NK-92 (cell line): Measurements from ENCODE around the gene TBC1D9.

Experiments
- DNase-seq: peaks from one replicate; lab custom pipeline; 2025; ENCODE audit not compliant: unreplicated experiment; lab: John Stamatoyannopoulos, UW

TBC1D9 gene

DNA sequence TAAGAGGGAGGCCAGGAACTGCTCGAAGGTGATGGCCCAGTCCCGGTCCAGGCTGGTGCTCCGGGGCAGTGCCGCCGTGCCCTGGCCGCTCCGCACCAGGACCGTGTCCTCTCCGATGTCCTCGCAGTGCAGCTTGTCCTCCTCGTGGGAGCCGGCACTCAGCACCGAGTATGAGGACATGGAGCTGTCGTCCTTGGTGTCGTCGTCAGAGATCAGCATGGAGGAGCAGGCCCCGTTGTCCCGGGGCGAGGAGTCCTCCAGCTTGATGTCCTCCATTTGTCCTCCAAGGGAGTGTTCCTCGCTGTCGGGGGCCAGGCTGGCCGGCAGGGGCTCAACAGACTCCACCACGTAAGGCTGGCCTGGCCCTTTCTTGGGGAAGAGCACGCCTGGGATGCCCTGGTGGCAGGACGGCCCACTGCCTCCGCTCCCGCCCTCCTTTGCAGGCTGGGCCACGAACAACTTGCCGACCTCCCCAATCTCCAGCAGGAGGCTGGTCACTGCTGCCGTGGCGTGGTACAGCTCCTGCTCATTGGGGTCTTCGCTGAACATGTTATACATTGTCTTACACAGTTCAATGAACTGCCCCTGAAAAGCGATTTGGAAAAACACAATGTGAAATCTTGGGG is 133.7 kb downstream of the TBC1D9 start:
- DNase-seq = no peak

DNA sequence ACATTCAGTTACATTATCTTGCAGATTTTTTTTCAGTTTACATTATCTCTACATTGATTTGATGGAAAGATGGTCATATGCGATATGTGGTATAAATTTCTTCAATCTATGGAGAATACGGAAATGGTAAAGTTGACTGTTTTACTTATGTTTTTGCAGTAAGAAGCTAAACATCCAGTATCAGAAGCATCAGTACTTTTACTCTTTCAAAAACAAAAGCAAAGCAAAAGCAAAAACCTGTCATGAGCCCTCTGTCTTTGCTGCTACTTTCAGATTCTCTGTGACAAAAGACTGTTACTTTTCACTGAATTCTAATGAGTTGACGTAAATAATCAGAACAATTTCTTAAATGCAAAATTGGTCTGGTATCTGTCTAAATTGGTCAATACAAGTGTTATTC is 135.0 kb downstream of the TBC1D9 start:
- DNase-seq = no peak

DNA sequence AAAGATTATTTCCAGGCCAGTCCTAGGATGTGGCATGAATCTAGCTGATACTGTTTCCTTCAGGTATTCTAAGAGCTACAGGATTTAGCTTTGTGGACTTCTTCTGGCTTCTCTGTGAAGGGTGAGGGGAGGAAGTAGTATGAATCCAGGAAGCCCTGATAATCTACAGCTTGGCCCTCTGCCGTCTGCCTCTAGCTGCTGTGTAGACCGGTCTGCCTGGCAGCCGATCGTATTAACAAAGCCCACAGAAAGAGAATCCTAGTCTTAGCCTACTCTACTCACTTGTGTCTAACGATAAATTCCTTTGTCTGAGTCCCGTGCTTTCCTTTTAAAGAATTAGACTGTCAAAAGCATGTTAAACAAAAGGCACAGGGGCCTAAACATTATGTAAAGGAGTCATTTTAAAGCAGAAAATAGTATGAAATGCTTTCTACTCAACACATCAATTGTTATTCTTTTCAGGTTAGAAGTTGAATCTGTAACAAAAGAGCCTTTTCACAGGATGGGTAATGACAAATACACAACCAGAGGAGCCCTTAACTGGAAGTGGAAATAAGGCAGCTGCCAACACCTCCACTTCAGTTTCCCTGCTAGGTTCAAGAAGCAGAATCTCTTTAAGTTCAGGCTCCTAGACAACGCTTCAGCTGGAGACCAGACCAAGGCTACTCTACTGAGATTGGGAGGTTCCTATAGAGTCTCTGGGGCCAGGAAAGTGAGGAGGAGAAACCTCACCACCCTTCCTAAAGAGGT is 138.5 kb downstream of the TBC1D9 start:
- no peak for DNase-seq

DNA sequence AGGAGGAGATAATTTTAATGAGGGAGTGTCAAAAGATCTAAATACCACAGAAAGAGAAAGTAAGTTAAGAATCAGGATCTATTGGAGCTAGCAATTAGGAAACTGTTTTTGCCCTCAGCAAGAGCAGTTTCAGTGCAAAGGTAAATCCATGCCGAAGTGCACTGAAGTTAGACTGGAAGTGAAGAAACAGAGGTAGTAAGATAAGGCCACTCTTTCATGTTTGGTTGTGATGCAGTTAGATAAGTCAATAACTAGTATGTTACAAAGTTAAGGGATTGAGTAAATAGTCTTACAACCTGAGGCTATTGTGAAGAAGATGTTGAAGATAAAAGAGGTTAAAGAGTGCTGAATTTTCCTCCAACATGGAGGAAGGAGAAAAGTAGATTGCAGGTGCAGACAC is 140.7 kb downstream of the TBC1D9 start:
- no peak for DNase-seq

DNA sequence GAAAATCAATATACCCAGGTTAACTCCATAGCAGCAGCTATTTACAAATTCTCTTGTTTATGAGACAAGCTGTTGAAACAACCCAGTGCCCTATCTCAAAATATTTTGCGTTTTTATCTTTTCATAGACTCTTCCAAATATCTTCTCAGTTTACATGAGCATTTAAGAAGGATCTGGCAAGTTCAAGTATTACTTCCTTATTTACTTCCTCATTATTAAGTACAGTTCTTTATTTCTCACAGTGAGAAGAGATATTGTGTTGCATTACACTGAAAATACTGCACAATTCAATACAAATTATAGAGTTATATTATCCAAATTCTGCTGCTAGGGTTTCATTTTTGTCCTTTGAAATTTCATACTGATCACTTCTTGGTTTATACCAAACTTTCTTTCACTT is 143.8 kb downstream of the TBC1D9 start:
- DNase-seq = no peak

DNA sequence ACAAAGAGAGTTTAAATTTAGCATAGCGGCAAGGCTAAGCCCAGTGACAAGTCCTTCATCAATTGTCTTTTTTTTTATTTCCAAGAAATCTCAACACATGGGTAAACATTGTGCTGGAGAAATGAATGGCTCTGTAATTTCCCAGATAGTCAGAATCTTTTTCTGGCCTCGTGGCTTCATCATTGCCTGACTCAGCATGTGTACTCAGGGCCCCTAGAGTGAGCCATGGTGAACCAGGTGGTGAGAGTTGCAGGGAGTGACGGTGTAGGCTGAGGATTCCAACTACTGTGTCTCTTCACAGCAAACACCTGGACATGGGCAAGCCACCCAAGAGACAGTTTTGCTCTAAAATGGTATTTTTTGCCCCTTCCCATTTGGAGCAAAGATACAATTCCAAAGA is 144.3 kb downstream of the TBC1D9 start:
- no peak for DNase-seq

DNA sequence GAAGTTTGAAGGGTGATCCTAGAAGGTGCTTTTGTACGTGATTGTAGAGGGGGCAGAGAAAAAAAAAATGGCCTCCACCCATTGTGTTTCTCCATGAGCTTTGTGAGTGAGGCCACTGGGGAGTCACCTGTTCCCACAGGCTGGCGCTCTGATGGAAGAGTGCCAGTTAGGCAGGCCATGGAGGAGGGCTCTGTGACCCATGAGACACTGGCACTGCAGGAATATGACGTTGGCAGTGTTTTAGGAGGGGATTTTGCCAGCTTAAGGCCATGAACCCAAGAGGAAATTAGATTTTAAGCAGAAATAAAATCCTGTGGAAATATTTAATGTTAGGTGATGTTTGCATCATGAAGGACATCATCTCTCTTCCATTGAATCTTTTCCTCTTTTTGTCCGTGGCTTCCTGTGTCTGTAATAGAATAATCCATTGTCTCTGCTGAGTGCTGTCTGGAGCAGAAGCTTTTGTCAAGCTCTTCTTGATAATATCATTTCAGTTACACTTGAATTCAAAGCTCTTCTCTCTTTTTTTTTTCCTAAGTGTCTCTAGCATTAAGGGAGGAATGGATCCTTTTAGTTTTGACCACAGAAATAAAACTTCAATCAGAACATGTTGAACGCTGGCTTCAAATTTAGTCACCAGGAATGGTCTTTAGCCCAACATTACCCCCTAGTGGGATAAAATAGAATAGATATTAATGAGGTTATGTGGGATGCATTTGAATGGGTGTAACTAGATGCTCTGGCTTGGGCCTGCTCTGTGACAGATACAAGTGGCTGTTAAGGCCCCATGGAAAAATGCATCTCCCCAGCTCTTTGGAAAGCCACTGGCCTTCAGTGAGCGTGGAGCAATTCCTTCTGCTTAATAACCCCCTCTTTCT is 146.4 kb downstream of the TBC1D9 start:
- no peak for DNase-seq

DNA sequence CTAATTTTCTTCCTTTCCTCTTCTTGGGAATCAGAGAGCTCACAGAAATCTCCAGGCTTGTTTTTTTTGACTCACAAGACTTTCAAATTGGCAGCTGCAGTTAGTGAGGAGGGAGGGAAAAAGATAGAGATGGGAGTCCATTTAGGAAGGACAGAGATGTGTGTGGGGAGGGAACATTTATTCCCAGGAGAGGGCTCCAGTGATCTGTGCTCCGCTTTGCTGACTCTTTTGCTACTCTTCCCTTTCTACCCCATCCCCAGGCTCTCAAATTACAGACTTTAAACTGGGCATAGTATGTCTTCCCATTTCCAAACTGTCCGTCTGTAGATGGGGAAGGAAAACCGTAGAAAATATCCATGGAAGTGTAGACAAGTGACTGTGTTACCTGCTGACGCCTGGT is 148.3 kb downstream of the TBC1D9 start:
- no peak for DNase-seq

DNA sequence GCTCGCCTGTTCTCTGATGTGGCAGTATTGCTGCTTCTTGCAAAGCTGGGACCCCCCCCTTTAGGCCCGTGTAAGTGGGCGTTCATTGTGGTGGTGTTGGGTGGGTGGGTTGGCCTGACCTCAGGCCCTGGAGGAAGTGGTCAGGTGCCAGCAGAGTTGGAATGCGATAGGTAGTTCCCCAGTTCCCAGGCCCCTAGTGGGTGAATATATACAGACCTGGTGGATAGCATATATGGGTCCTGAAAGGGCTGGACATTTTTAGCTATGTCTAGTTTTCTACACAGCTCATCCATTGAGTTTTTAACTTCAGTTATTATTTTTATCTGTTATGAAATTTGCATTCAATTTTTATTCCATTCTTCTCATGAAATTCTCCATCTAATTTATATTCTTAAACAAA is 151.6 kb downstream of the TBC1D9 start:
- DNase-seq = no peak

DNA sequence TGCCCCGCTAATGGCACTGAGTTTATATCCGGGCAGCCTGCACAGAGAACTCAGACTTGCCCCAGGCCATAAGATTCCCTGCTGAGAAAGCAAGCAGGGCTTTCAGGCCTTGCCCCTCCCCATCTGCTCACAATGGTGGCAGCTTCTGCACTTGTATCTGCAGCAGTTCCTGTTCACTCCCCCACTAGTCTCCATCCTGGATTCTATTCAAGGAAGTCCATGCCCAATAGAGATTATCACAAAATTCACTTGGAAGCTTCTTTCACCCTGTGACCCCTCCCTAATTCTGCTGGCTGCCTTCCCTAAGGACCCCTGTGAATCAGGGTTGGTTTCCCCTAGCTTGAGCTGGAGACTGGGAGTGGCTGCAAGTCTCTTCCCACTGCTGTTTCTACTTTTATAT is 152.9 kb downstream of the TBC1D9 start:
- DNase-seq = no peak

DNA sequence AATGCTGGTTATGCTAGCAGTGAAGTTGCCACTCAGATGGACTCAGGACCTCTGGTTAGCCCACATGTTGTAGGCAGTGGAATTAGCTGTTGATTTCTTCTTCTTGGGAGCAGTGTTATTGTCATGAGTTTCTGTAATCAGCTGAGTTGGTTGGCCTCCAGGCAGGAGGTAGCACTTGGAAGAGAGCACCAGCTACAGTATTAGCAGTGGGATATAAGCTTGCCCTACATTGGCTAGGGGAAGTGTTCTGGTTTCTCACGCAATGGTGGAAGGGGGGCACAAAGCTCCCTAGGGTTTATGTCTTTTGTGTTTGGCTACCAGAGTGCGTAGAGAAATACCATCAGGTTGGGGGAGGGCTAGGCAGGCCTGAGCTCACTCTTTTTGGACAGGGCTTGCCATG is 153.5 kb downstream of the TBC1D9 start:
- DNase-seq = no peak

DNA sequence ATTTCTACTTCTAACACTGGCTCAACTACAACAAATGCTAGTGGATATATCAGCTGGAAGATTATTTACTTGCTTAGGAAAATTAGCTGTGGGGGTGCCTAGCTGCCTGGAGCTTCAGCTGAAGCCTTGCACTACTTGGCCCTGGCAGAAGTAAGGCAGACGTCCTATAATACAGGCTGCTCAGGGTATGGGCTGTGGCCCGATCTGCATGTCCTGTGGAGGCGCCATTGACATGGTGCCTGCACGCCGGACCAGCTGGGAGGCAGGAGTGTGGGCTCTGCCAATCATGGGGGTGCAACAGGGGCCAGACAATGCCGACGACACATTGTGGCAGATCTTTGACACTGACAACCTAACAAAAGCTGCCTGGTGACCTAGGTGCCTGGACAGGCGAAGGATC is 155.8 kb downstream of the TBC1D9 start:
- DNase-seq = no peak

DNA sequence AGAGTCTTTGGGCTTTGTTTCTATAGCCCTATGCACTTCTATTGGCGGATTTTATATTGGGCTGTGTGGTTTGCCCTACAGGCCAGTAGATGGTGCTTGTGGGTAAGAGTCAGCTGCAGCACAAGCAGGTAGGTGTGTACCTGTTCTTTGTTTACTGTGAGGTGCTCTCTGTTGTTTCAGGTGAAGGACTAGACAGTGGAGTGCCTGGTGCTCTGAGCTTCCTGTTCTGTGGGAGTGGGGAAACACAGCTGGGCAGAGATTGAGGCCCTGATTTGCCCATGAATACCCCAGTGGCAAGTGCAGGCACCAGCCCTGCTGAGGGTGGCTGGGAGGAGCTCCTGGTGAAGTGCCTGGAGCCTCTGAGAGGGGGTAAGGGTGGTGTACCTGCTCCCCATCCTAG is 161.1 kb downstream of the TBC1D9 start:
- DNase-seq = no peak

DNA sequence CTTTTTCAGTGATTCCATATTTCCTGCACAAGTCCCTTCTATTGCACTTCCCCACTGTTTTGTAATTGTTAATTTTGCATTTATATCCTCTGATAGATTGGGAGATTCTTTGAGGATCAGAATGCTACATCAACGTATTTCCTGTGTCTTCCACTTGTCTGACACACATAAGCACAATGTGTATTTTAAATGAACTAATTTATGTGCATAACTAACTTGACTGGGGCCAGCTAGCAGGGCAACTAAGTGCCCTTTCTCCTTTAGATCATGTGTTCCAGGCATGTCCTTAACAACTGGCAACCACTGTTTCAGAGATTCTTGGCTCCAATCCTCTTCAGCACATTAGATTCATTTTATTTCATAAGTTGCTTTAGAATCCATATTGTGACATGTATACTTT is 171.7 kb downstream of the TBC1D9 start:
- DNase-seq = no peak

DNA sequence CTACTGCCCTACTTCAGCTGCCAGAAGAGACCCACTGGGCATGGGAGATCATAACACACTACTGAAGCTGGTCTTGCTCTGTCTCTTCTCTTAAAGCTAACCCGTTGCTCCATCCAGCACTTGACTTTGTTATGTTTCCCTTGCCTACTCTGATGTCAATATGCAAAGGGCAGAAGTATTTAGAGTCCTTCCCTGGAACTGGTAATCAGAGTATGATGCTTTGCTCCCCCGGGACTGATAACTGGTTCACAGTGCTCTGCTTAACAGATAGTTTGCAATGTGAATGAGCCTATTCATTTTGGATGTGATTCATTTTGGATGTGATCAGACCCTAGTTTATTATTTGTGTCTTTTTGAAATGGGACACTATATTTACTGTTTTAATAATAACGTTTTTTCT is 175.1 kb downstream of the TBC1D9 start:
- DNase-seq = no peak

DNA sequence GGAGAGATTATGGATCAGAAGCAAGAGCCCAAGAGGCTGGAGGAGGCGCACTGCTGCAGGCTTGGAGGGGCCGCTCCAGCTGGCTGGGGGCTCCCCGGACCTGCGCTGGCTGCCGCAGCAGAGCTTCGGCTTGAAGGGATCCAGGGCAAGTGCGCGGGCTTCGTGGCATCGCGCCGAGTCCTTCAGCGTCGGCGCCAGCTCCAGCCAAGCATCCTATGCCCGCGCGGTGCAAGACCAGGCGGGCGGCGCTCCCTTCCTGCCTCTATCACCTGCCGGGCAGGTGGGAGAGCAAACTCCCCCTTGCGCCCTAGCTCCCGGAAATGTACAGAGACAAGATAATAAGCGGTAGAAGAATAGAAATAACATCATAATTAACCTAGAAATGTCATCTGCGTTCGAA is 176.9 kb downstream of the TBC1D9 start:
- DNase-seq = no peak

DNA sequence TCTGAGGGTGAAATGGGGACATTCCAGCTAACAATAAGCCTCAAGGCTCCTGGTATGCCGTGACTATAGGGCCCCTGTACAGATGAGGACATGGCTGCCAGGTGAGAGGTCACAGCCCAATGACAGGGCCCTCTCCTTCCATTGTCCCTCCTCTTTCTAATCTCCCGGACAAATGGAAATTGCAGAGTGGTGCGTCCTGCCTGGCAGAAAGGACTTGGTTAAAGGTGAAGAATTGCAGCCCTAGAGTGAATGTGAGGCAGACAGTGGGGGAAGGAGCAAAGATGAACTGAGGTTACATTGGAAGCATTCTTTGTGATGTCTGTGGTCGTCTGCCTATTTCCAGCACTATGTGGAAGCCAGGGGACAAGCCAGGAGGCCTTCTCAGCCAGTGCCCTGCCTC is 180.7 kb downstream of the TBC1D9 start:
- no peak for DNase-seq

DNA sequence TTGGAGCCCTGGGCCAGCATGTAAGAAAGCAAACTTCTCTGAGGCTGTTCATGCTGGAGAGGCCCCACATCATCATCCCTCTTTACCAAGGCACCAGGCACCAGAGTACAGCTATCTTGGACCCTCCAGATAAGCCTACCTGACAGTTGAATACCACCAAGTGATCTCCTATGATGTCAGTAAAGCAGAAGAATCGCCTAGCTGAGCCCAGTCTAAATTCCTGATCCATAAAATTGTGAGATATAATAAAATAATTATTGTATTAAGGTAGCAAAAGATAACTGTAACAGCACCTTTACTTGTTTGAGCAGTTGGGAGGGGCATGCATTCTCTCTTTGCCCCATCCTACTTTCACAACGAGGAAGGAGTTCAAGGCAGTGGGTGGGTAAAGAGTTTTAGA is 184.6 kb downstream of the TBC1D9 start:
- DNase-seq = no peak
